Muscle layer of duodenum (tissue), 2 donors: Measurements from ENCODE around the gene SEC24C.
"Not testable (repeated sequence)": the region's sequence is repeated elsewhere in the genome, so short reads cannot be mapped to it uniquely, and the experiment has no call there.

Experiments used
- H3K27ac ChIP-seq: one replicate; pipeline ENCODE4 v1.7.0; 2013; ENCODE audit warnings: mild to moderate bottlenecking, low read length
- H3K27me3 ChIP-seq: one replicate; pipeline ENCODE4 v1.7.0; 2013; ENCODE audit warnings: low read depth, mild to moderate bottlenecking, control low read depth, low read length
- H3K36me3 ChIP-seq, 2 donors: one replicate each; pipeline ENCODE4 v1.7.0; 2013; ENCODE audit warnings: low read length in 2 of 2, control low read depth in 1 of 2, mild to moderate bottlenecking in 1 of 2; ENCODE audit not compliant: insufficient read depth in 2 of 2, control insufficient read depth in 1 of 2
- H3K4me1 ChIP-seq, 2 donors: one replicate each; pipeline ENCODE4 v1.7.0; 2013; ENCODE audit warnings: low read length in 2 of 2, mild to moderate bottlenecking in 2 of 2, control low read depth in 1 of 2, moderate library complexity in 1 of 2; ENCODE audit not compliant: insufficient read depth in 2 of 2, control insufficient read depth in 1 of 2
- H3K4me3 ChIP-seq, 2 donors: one replicate each; pipeline ENCODE4 v1.7.0; 2013; ENCODE audit warnings: low read length in 2 of 2, low read depth in 1 of 2, mild to moderate bottlenecking in 1 of 2
- H3K9me3 ChIP-seq, 2 donors: one replicate each; pipeline ENCODE4 v1.7.0; 2013; ENCODE audit warnings: low read length in 2 of 2, control low read depth in 1 of 2, mild to moderate bottlenecking in 1 of 2; ENCODE audit not compliant: control insufficient read depth in 1 of 2
- donor health status: healthy.

SEC24C gene

DNA sequence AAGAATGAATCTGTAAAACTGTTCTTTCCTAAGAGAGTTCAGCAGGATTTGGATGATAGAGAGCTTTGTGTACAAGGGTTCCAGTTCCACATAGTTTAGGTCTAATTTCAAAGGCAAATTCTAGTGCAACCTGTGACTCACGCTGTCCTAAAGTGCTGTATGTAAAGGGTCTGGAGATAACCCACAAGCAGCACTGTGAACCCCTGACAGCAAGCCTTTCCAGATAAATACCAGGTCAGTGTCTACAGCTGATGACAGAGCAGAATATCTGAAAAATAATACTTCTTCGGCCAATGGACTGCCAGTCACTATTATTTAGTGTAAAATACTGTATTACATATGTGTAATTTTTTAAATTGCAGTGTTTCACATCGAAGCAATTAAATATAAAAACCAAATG lies 30.3 kb upstream of the SEC24C start:
- not testable (repeated sequence) for H3K27ac ChIP-seq, H3K27me3 ChIP-seq, H3K9me3 ChIP-seq, H3K4me1 ChIP-seq, H3K4me3 ChIP-seq
- H3K36me3 ChIP-seq = peaks cover 19 to 34% of the 10 kb centered on the region in 2 donors

DNA sequence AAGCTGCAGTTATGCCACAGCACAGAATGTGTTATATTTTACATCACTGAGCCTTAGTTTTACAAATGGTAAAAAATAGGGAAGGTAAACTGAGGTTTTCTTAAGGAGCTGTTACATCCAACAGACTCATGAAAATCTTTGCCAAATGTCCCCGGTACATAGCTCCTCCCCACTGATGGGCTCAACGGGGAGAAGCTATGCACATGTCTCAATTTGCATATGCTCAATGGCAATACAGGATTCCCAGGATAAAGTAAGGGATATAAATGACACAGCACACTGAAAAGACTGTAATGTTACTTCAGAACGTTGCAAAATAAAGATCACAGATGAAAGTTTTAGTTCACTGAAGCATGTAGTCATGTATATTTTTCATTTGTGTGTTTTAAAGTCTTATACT lies 29.7 kb upstream of the SEC24C start:
- peaks cover 19 to 34% of the 10 kb centered on the region in 2 donors for H3K36me3 ChIP-seq
- H3K4me3 ChIP-seq, H3K27me3 ChIP-seq, H3K4me1 ChIP-seq, H3K27ac ChIP-seq, H3K9me3 ChIP-seq: not testable (repeated sequence)

DNA sequence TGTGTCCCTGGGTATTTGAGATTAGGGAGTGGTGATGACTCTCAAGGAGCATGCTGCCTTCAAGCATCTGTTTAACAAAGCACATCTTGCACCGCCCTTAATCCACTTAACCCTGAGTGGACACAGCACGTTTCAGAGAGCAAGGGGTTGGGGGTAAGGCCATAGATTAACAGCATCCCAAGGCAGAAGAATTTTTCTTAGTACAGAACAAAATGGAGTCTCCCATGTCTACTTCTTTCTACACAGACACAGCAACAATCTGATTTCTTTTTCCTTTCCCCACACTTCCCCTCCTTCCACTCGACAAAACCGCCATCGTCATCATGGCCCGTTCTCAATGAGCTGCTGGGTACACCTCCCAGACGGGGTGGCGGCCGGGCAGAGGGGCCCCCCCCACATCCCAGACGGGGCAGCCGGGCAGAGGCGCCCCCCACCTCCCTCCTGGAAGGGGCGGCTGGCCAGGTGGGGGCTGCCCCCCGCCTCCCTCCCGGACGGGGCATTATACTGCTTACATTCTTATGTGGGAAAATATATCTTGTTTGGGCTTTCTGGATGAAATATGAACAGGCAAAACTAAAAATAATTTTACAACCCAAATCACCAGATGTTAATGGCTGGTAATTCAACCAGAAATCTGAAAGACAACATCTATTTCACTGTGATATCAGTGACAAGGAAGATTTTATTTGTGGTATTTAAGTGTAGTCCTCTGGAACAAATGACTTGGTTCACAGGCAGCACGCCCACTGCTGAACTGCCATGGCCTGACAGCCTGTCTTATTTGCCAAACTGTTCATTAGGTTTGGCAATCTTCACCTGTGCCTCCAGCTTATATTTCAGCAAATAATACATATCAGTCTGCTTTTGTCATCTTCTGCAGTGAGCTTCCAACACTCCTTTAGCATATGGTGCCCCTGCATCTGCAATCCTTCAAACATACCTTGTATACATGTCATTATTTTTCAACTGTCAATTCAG lies 28.7 kb upstream of the SEC24C start:
- H3K9me3 ChIP-seq, H3K27ac ChIP-seq, H3K27me3 ChIP-seq, H3K4me3 ChIP-seq, H3K4me1 ChIP-seq: not testable (repeated sequence)
- peaks cover 25 to 41% of the 10 kb centered on the region in 2 donors for H3K36me3 ChIP-seq

DNA sequence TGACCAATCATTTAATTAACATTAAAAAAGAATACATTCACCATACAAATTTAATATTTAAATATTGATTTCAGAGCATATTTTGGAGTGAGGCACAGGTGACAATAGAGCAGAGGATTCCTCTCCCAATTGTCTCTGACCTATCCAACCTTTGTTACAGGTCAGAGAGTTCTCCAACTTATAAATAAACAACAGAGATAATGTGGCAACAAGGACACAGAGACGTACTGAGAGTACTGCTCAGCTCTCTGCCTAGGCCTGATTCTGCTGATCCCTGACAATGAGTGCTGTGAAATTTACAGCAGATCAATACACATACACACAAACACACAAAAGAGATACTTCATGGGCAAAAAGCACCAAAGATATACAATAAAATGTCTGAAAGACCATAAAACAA lies 27.9 kb upstream of the SEC24C start:
- Histone ChIP-seq H3K4me3 (no peak overlapping the region), H3K36me3 (peaks cover 30 to 48% of the 10 kb centered on the region in 2 donors), H3K27ac (no peak overlapping the region), H3K9me3 (no peaks in the 10 kb centered on the region), H3K4me1 (no peaks in the 10 kb centered on the region), H3K27me3 (no peaks in the 10 kb centered on the region)

DNA sequence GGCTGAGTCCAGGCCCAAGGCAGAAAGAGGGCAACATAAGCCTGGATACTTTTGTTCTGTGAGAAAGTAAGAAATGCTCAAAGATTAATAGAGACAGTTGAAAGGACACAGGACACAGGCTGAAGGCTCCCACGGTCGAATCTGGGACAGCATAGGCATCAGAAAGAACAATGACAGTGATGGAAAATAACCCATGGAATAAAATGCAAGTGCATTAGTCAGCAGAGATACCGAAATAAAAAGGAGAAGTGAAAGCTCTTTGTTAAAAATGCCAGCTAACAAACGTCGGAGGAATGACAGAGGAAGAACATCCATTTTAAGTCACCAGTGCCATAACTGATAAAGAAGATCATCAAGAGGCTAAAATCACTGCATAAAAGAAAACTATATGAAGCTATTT lies 26.6 kb upstream of the SEC24C start:
- no peaks in the 10 kb centered on the region for H3K4me1 ChIP-seq
- H3K27ac ChIP-seq = peak overlapping the region; percentile 36
- H3K4me3 ChIP-seq = no peak overlapping the region

DNA sequence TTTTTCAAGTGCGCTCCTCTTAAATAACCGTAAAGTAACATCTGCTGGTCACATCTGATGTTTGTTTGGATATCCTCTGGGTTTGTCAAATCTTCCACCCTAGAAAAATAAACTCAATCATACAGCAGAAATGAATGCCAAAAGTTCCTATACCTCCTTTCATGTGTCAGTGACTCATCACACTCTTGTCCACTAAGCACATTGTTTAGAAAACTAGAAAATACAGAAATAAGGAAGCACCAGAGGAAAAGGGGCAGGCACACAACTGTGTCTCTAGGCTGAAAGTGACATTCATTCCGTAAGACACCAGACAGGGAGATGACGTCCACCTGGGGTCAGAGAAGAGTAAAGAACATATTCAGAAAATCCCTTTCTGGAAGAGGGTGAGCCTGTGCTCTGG lies 23.6 kb upstream of the SEC24C start:
- peaks cover 30 to 56% of the 10 kb centered on the region in 2 donors for H3K36me3 ChIP-seq
- H3K4me3 ChIP-seq, H3K4me1 ChIP-seq, H3K27me3 ChIP-seq, H3K9me3 ChIP-seq, H3K27ac ChIP-seq: not testable (repeated sequence)

More for the DNA sequence above, 26.6 kb upstream of the SEC24C start:
- H3K27me3 ChIP-seq = no peaks in the 10 kb centered on the region
- H3K36me3 ChIP-seq = peaks cover 30 to 55% of the 10 kb centered on the region in 2 donors
- H3K9me3 ChIP-seq = no peaks in the 10 kb centered on the region

DNA sequence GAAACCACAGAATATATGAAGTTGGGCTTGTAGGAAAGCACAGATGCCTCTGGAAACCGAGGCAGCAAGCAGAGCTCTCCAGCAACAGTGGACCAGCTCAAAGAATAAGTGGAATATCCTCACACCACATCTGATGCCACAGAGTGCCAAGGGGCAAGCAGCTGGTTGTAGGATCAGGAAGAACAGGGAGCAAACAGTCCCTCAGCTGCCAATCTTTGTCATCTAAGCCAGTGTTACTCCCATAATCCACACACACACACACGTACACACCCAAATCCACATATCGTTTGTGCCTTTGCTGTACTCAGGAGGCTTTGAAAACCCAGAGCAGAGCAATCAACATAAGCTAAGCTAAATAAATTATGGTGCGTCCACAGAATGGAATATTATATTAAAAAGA lies 20.7 kb upstream of the SEC24C start:
- H3K36me3 ChIP-seq = peaks cover 13 to 45% of the 10 kb centered on the region in 2 donors
- no peak overlapping the region for H3K4me3 ChIP-seq
- no peaks in the 10 kb centered on the region for H3K9me3 ChIP-seq
- no peak overlapping the region for H3K27ac ChIP-seq
- no peaks in the 10 kb centered on the region for H3K4me1 ChIP-seq
- H3K27me3 ChIP-seq = no peaks in the 10 kb centered on the region

DNA sequence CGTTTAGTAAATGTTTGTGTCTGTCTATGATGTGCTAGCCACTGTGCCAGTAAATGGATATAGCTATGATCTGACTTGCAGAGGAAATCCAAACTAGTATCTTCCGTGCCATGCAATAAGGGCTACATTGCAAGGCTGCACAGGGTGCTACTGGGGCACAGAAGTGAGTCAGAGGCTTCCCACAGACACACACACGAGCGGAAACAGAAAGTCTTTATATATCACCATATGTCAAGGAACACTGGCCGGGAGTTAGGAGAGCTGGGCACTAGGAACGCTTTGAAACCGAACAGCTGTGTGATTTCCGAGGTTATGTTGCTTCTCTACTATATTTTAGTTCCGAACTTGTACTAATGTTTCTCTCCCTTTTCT lies 14.4 kb upstream of the SEC24C start:
- Histone ChIP-seq H3K27ac (peak overlapping the region; percentile 82), H3K36me3 (peaks cover 0 to 32% of the 10 kb centered on the region in 2 donors)

DNA sequence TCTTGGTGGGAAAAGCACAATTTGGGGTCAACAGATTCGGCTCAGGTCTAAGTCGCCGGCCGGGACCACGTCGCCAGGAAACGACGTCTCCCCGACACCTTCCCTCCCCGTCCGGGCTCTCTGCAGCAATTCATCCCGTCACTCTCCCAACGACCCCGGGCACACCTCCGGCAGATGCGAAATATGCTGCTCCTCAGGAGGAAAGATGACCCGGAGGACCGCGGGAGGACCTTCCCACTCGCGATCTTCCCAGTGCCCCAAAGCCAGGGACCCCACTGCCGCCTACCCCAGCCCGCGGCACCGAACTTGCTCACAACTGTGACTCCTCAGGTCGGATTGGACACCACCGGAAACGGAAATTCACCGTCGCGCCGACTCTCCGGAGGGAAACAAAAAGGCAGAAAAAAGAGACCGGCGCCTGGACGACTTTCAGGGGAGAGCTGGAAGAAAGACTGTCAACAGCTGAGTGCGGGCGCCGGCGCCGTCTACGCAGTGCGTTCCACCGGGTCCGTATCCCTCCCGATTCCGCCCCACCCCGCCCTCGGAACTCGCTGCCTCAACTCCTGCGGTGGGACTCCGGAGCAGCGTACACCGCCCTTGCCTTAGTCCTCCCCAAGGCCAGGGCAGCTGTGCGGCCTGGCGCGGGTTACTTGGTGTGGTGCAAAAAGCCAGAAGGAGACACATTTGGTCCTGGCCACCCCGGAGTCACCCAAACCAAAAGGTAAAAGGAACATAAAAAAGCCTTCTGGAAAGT lies 13.8 kb upstream of the SEC24C start:
- Histone ChIP-seq H3K27me3 (no peaks in the 10 kb centered on the region), H3K36me3 (peaks cover 0 to 33% of the 10 kb centered on the region in 2 donors), H3K4me3 (peak overlapping the region; percentile 79 to 88), H3K27ac (peak overlapping the region; percentile 82), H3K9me3 (no peaks in the 10 kb centered on the region), H3K4me1 (peaks cover 0 to 33% of the 10 kb centered on the region in 2 donors)

More for the DNA sequence above, 14.4 kb upstream of the SEC24C start:
- H3K27me3 ChIP-seq, H3K9me3 ChIP-seq: not testable (repeated sequence)
- Histone ChIP-seq H3K4me3 (peak overlapping the region; percentile 79 to 88), H3K4me1 (peaks cover 0 to 32% of the 10 kb centered on the region in 2 donors)

DNA sequence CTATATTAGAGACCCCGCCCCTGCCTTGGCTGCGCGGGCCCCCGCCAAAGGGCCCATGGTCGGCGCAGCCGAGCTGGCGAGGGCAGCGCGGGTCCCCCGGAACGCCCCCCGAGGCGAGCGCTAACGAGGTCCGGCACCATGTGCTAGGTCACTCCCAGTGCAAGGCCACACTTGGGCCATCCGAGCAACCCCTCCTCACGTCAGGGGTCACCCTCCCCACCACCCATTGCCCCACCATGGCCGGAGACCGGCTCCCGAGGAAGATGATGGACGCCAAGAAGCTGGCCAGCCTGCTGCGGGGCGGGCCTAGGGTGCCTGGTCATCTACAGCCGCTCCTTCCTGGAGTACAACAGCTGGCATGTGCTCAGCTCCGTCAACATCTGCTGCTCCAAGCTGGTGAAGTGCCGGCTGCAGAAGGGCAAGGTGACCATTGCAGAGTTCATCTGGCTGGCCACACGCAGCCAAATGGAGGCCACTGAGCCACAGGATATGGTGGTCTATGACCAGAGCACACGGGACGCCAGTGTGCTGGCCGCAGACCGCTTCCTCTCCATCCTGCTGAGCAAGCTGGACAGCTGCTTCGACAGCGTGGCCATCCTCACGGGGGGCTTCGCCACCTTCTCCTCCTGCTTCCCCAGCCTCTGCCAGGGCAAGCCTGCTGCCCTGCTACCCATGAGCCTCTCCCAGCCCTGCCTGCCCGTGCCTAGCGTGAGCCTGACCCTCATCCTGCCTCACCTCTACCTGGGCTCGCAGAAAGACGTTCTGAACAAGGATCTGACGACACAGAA lies 12.4 kb upstream of the SEC24C start:
- Histone ChIP-seq H3K27ac (no peak overlapping the region), H3K36me3 (peaks cover 0 to 24% of the 10 kb centered on the region in 2 donors), H3K4me1 (peaks cover 0 to 33% of the 10 kb centered on the region in 2 donors), H3K4me3 (peak overlapping the region in 1 of 2 donors; percentile 88), H3K27me3 (no peaks in the 10 kb centered on the region), H3K9me3 (no peaks in the 10 kb centered on the region)

DNA sequence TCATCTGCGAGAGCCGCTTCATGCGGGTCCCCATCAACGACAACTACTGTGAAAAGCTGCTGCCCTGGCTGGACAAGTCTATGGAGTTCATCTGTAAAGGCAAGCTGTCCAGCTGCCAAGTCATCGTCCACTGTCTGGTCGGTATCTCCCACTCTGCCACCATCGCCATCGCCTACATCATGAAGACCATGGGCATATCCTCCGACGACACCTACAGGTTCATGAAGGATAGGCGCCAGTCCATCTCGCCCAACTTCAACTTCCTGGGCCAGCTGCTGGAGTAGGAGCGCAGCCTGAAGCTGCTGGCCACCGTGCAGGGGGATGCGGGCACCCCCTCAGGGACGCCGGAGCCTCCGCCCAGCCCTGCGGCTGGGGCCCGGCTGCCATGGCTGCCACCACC lies 11.7 kb upstream of the SEC24C start:
- H3K4me3 ChIP-seq = no peak overlapping the region
- H3K36me3 ChIP-seq = peaks cover 0 to 23% of the 10 kb centered on the region in 2 donors
- H3K4me1 ChIP-seq = peaks cover 0 to 33% of the 10 kb centered on the region in 2 donors
- H3K9me3 ChIP-seq = no peaks in the 10 kb centered on the region
- no peak overlapping the region for H3K27ac ChIP-seq
- no peaks in the 10 kb centered on the region for H3K27me3 ChIP-seq
